Measurements from ENCODE around the gene TMEM134.
"Not testable (repeated sequence)": the region's sequence is repeated elsewhere in the genome, so short reads cannot be mapped to it uniquely, and the experiment has no call there.

TMEM134 gene

GRCh38 chr11:67466962-67467771 lies 1.9 kb downstream of the TMEM134 start:
- no peak for DNase-seq (ENCODE audit: low read depth)
- no peak overlapping the region for H3K4me3 ChIP-seq (replicated peaks; ENCODE audit: low read depth, low read length)
- TF ChIP-seq CTCF (IDR thresholded peaks at IDR 0.05; ENCODE audit: low read length, missing control alignments): no peak

- no peak for TF ChIP-seq CTCF (IDR thresholded peaks at IDR 0.05; ENCODE audit: low read length, missing control alignments)
- H3K4me3 ChIP-seq (replicated peaks; ENCODE audit: low read depth, low read length): no peak overlapping the region
- DNase-seq (ENCODE audit: low read depth): no peak
These were observed 2.7 kb downstream of the TMEM134 start for GRCh38 chr11:67466367-67466766.

GRCh38 chr11:67465530-67465929 lies 3.5 kb downstream of the TMEM134 start:
- not testable (repeated sequence) for H3K4me3 ChIP-seq (replicated peaks; ENCODE audit: low read depth, low read length)
- DNase-seq (ENCODE audit: low read depth): peak; percentile 25

GRCh38 chr11:67465189-67465510 lies 3.9 kb downstream of the TMEM134 start:
- no peak for TF ChIP-seq CTCF (IDR thresholded peaks at IDR 0.05; ENCODE audit: low read length, missing control alignments)
- H3K4me3 ChIP-seq (replicated peaks; ENCODE audit: low read depth, low read length): peak overlapping the region; percentile 52
- no peak for DNase-seq (ENCODE audit: low read depth)

- DNase-seq (ENCODE audit: low read depth): peak; percentile 44
- peak overlapping the region; percentile 52 for H3K4me3 ChIP-seq (replicated peaks; ENCODE audit: low read depth, low read length)
- no peak for TF ChIP-seq CTCF (IDR thresholded peaks at IDR 0.05; ENCODE audit: low read length, missing control alignments)
These were observed 4.5 kb downstream of the TMEM134 start for GRCh38 chr11:67464411-67465188.

- DNase-seq (ENCODE audit: low read depth): no peak
- TF ChIP-seq CTCF (IDR thresholded peaks at IDR 0.05; ENCODE audit: low read length, missing control alignments): no peak
- no peak overlapping the region for H3K4me3 ChIP-seq (replicated peaks; ENCODE audit: low read depth, low read length)
These were observed 5.2 kb downstream of the TMEM134 start for GRCh38 chr11:67463680-67464410.

GRCh38 chr11:67463186-67463585 lies 5.9 kb downstream of the TMEM134 start:
- no peak for DNase-seq (ENCODE audit: low read depth)
- no peak overlapping the region for H3K4me3 ChIP-seq (replicated peaks; ENCODE audit: low read depth, low read length)
- TF ChIP-seq CTCF (IDR thresholded peaks at IDR 0.05; ENCODE audit: low read length, missing control alignments): no peak

Data from fibroblast of pulmonary artery (primary cell).